ENCODE results near the gene ACTC1.

Gene ACTC1

GRCh38 chr15:34799149-34800101, 4.1 kb upstream of the ACTC1 start:
- DNase-seq, result no peak

- no peak for DNase-seq
Observed at GRCh38 chr15:34796847-34797435, 1.6 kb upstream of the ACTC1 start.

GRCh38 chr15:34794590-34795206, 651 bp downstream of the ACTC1 start:
- no peak for DNase-seq

GRCh38 chr15:34793901-34794300, 1.4 kb downstream of the ACTC1 start:
- no peak for DNase-seq

GRCh38 chr15:34793071-34793470, 2.3 kb downstream of the ACTC1 start:
- no peak for DNase-seq

- DNase-seq, result no peak
Observed at GRCh38 chr15:34791701-34792100, 3.6 kb downstream of the ACTC1 start.

- no peak for DNase-seq
Observed at GRCh38 chr15:34790121-34790520, 5.2 kb downstream of the ACTC1 start.

- DNase-seq, result no peak
Observed at GRCh38 chr15:34789326-34789725, 6.0 kb downstream of the ACTC1 start.

- DNase-seq, result no peak
Observed at GRCh38 chr15:34786206-34786605, 9.1 kb downstream of the ACTC1 start.

GRCh38 chr15:34783991-34784390, 11.4 kb downstream of the ACTC1 start:
- no peak for DNase-seq

GRCh38 chr15:34783431-34783830, 11.9 kb downstream of the ACTC1 start:
- no peak for DNase-seq

GRCh38 chr15:34782901-34783300, 12.4 kb downstream of the ACTC1 start:
- no peak for DNase-seq

GRCh38 chr15:34780725-34781124, 14.6 kb downstream of the ACTC1 start:
- no peak for DNase-seq

- DNase-seq, result no peak
Observed at GRCh38 chr15:34776606-34777105, 18.7 kb downstream of the ACTC1 start.

GRCh38 chr15:34773917-34774316, 21.4 kb downstream of the ACTC1 start:
- DNase-seq, result no peak

- no peak for DNase-seq
Observed at GRCh38 chr15:34773013-34773412, 22.3 kb downstream of the ACTC1 start.

GRCh38 chr15:34772312-34772711, 23.0 kb downstream of the ACTC1 start:
- DNase-seq, result no peak

GRCh38 chr15:34769711-34770110, 25.6 kb downstream of the ACTC1 start:
- DNase-seq, result no peak

- peak; percentile 8 for DNase-seq
Observed at GRCh38 chr15:34768530-34768929, 26.8 kb downstream of the ACTC1 start.

GRCh38 chr15:34765741-34766140, 29.6 kb downstream of the ACTC1 start:
- no peak for DNase-seq

- no peak for DNase-seq
Observed at GRCh38 chr15:34760909-34761308, 34.4 kb downstream of the ACTC1 start.

- no peak for DNase-seq
Observed at GRCh38 chr15:34759992-34760391, 35.4 kb downstream of the ACTC1 start.

- no peak for DNase-seq
Observed at GRCh38 chr15:34759347-34759746, 36.0 kb downstream of the ACTC1 start.

GRCh38 chr15:34757262-34757661, 38.1 kb downstream of the ACTC1 start:
- DNase-seq, result no peak
